Memory B cell (primary cell): ENCODE data around the gene PCCB.
"Not testable (repeated sequence)": the region's sequence is repeated elsewhere in the genome, so short reads cannot be mapped to it uniquely, and the experiment has no call there.

ENCODE experiments used
- ATAC-seq: fragments of 150-1000 bp; cut with Tn5 transposase; 2 replicates; pipeline ENCODE4 v1.10.0; 2021; ENCODE audit warnings: low read depth, mild to moderate bottlenecking, moderate library complexity
- DNase-seq, 2 donors: peaks; one replicate each; pipeline ENCODE4 v3.0.0; 2022; ENCODE audit warnings: low spot score in 2 of 2
- H3K27ac Mint-ChIP-seq: one replicate; pipeline ENCODE4 v1.8.0; 2022; ENCODE audit warnings: mild to moderate bottlenecking, moderate library complexity, mixed read lengths
- H3K27me3 Mint-ChIP-seq: one replicate; pipeline ENCODE4 v1.8.0; 2022; ENCODE audit warnings: mixed read lengths
- H3K36me3 Mint-ChIP-seq: one replicate; pipeline ENCODE4 v1.8.0; 2022; ENCODE audit warnings: mild to moderate bottlenecking, mixed read lengths
- H3K4me1 Mint-ChIP-seq: one replicate; pipeline ENCODE4 v1.8.0; 2022; ENCODE audit warnings: mixed read lengths
- H3K4me3 Mint-ChIP-seq: one replicate; pipeline ENCODE4 v1.8.0; 2022; ENCODE audit warnings: mild to moderate bottlenecking, moderate library complexity, mixed read lengths
- H3K9me3 Mint-ChIP-seq: one replicate; pipeline ENCODE4 v1.8.0; 2022; ENCODE audit warnings: mixed read lengths

PCCB gene

DNA sequence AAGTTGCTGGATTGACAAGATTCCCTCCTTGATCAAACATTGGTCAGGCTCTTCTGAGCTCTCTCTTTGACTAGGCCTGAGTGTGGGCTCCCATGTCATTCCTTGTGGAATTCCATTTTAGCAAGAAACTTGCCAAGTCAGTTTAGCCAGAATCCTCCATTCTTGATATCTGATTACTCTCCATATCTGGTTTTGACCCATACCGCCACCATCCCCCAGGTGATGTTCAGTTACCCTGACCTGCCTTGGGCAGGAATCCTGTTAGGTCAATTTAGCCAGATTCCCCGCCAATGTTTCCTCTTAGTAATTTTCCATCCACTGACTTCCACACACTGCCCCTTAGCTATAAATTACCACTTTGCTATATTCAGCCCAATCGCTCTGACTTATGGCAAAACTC lies 1.0 kb upstream of the PCCB start:
- Mint-ChIP-seq H3K36me3 (no peaks in the 10 kb centered on the region), H3K4me3 (no peak overlapping the region), H3K27ac (no peak overlapping the region), H3K4me1 (peaks cover 18% of the 10 kb centered on the region), H3K9me3 (no peaks in the 10 kb centered on the region), H3K27me3 (no peaks in the 10 kb centered on the region)
- DNase-seq, result no peak
- ATAC-seq, result no peak

DNA sequence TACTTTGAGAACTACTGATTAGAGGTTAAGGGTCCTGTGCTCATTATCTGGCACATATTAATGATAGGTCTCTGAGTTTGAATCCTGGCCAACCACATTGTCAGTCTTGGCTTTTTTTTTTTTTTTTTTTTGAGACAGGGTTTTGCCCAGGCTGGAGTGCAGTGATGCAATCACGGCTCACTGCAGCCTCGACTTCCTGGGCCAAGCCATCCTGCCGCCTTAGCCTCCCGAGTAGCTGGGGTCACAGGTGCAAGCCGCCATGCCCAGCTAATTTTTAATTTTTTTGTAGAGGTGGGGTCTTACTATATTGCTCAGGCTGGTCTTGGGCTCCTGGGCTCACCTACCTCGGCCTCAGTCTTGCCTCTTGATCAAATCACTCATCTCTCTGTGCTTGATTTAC lies 547 bp upstream of the PCCB start:
- H3K27me3 Mint-ChIP-seq, result no peaks in the 10 kb centered on the region
- no peak for ATAC-seq

GRCh38 chr3:136250903-136251460 lies 842 bp downstream of the PCCB start:
- H3K36me3 Mint-ChIP-seq, result peaks cover 4% of the 10 kb centered on the region
- no peaks in the 10 kb centered on the region for H3K9me3 Mint-ChIP-seq
- ATAC-seq (no peak), DNase-seq (peak; percentile 20 to 26)
- H3K4me3 Mint-ChIP-seq, result peak overlapping the region; percentile 92
- H3K4me1 Mint-ChIP-seq, result peaks cover 22% of the 10 kb centered on the region
- H3K27me3 Mint-ChIP-seq, result no peaks in the 10 kb centered on the region
- H3K27ac Mint-ChIP-seq, result peak overlapping the region; percentile 92

More for the DNA sequence above, 547 bp upstream of the PCCB start:
- Mint-ChIP-seq H3K27ac (peak overlapping the region; percentile 92), H3K9me3 (no peaks in the 10 kb centered on the region), H3K4me1 (peaks cover 18% of the 10 kb centered on the region), H3K36me3 (no peaks in the 10 kb centered on the region), H3K4me3 (peak overlapping the region; percentile 92)
- DNase-seq, result no peak

DNA sequence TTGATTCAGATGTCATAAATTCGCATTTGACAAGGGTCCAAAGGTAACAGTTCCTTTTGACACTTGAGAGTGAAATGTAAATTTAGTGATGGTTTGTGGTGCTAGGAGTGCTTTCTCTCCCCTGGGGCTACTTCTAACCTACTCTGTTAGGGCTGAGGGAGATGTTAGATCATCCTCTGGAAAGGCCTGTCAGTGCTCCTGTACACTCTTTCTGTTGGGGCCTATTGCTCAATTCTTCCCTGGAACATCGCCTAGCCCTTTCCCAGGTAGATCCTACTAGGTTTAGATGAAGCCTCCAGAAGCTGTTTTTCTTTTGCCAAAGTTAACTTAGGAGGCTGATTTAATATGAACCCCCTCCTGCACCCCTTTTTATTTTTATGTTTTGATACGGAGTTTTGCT lies 1.4 kb downstream of the PCCB start:
- Mint-ChIP-seq H3K36me3 (peaks cover 8% of the 10 kb centered on the region), H3K4me3 (peak overlapping the region; percentile 92), H3K27me3 (no peaks in the 10 kb centered on the region), H3K27ac (peak overlapping the region; percentile 92), H3K4me1 (peaks cover 23% of the 10 kb centered on the region), H3K9me3 (no peaks in the 10 kb centered on the region)
- ATAC-seq, result no peak
- DNase-seq, result no peak

GRCh38 chr3:136255672-136256406 lies 5.7 kb downstream of the PCCB start:
- H3K27ac Mint-ChIP-seq, result no peak overlapping the region
- peaks cover 25% of the 10 kb centered on the region for H3K36me3 Mint-ChIP-seq
- no peaks in the 10 kb centered on the region for H3K27me3 Mint-ChIP-seq
- ATAC-seq (no peak), DNase-seq (no peak)
- no peaks in the 10 kb centered on the region for H3K9me3 Mint-ChIP-seq
- no peak overlapping the region for H3K4me3 Mint-ChIP-seq
- H3K4me1 Mint-ChIP-seq, result peaks cover 17% of the 10 kb centered on the region

DNA sequence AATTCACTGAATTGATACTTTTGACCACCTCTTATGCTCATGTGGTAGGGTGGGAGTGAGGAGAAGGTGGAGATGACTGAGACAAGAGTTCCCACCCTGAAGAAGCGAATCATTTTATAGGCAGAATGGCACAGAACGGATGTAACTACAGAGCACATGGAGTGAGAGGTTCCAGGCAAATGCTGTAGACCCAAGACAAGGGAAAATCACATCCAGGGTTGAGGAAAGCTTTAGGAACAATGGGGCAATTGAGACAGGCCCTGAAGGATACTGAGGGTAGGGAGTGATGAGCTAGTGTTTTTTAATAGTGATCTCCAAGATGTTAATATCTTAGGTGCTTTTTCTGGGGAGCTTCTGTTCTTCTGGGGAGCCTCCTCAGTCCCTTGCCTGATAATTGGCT lies 8.1 kb downstream of the PCCB start:
- H3K9me3 Mint-ChIP-seq, result no peaks in the 10 kb centered on the region
- DNase-seq (no peak), ATAC-seq (no peak)
- H3K4me1 Mint-ChIP-seq, result peaks cover 6% of the 10 kb centered on the region
- no peaks in the 10 kb centered on the region for H3K27me3 Mint-ChIP-seq
- H3K4me3 Mint-ChIP-seq, result no peak overlapping the region
- H3K36me3 Mint-ChIP-seq, result peaks cover 36% of the 10 kb centered on the region
- no peak overlapping the region for H3K27ac Mint-ChIP-seq

DNA sequence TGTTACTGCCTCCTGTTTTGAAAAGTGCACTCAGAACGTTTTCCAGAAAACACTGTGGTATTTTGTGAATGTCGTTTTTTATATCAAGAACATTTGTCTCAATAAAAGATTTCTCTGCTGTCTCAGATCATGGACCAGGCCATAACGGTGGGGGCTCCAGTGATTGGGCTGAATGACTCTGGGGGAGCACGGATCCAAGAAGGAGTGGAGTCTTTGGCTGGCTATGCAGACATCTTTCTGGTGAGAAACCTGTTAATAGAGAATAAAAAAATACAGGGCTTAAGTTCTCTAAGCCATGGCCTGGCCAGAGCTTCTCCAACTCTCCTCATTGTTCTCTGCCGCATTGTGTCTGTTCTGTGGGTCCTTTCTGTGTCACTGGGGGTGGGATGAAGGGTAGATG lies 11.7 kb downstream of the PCCB start:
- ATAC-seq, result no peak
- H3K4me3 Mint-ChIP-seq, result no peak overlapping the region
- peaks cover 34% of the 10 kb centered on the region for H3K36me3 Mint-ChIP-seq
- H3K9me3 Mint-ChIP-seq, result no peaks in the 10 kb centered on the region
- no peak for DNase-seq
- peaks cover 2% of the 10 kb centered on the region for H3K4me1 Mint-ChIP-seq
- no peaks in the 10 kb centered on the region for H3K27me3 Mint-ChIP-seq
- no peak overlapping the region for H3K27ac Mint-ChIP-seq

DNA sequence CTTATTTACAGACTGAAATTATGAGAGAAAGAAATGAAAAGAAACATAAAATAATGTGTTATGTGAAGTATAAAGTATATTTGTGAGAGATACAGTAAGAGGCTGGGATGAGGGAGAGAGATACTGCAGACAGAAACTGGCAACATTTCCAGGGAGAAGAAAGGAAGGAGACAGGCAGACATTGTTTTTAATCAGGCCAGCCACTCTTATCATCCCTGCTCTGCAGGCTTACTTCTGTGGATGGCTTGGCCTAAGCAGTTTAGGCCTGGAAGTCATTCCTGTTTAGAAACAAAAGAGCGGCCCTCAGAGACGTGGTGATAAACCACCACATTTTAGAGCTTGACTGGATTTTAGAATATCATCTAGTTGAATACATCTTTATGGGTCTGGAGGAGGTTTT lies 12.4 kb downstream of the PCCB start:
- Mint-ChIP-seq H3K27me3 (no peaks in the 10 kb centered on the region), H3K4me1 (peaks cover 2% of the 10 kb centered on the region)

DNA sequence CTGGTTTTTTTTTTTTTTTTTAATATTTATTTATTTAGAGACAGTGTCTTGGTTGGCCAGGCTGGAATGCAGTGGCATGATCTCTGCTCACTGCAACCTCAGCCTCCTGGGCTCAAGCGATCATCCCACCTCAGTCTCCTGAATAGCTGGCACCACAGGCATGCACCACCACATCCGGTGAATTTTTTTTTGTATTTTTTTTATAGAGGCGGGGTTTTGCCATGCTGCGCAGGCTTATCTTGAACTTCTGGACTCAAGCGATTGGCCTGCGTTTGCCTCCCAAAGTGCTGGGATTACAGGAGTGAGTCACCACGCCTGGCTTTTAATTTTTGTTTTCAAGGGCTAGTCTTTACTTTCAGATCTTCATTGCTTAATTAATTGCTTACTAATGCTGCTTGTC lies 13.1 kb downstream of the PCCB start:
- Mint-ChIP-seq H3K36me3 (peaks cover 27% of the 10 kb centered on the region), H3K27me3 (no peaks in the 10 kb centered on the region), H3K9me3 (no peaks in the 10 kb centered on the region), H3K27ac (no peak overlapping the region), H3K4me1 (peaks cover 2% of the 10 kb centered on the region), H3K4me3 (no peak overlapping the region)
- ATAC-seq, result no peak
- DNase-seq, result no peak

More for the DNA sequence above, 12.4 kb downstream of the PCCB start:
- Mint-ChIP-seq H3K36me3 (peaks cover 30% of the 10 kb centered on the region), H3K4me3 (no peak overlapping the region), H3K27ac (no peak overlapping the region), H3K9me3 (no peaks in the 10 kb centered on the region)
- ATAC-seq (no peak), DNase-seq (no peak)

DNA sequence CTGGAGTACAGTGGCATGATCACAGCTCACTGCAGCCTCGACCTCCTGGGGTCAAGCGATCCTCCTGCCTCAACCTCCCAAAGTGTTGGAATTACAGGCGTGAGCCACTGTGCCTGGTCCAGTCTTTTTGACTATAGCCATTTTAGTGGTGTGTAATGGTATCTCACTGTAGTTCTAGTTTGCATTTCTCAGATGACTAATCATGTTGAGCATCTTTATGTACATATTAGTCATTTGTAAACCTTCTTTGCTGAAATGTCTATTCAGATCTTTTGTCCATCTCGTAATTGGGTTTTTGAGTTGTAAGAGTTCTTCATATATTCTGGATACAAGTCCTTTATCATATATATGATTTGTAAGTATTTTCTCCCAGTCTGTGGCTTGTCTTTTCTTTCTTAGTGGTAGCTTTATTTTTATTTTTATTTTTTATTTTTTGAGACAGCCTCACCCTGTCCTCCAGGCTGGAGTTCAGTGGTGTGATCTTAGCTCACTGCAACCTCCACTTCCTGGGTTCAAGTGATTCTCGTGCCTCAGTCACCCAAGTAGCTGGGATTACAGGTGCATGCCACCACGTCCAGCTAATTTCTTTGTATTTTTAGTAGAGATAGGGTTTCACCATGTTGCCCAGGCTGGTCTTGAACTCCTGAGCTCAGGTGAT lies 16.5 kb downstream of the PCCB start:
- not testable (repeated sequence) for DNase-seq, H3K27me3 Mint-ChIP-seq, ATAC-seq, H3K27ac Mint-ChIP-seq, H3K9me3 Mint-ChIP-seq, H3K4me3 Mint-ChIP-seq
- peaks cover 30% of the 10 kb centered on the region for H3K36me3 Mint-ChIP-seq
- H3K4me1 Mint-ChIP-seq, result peaks cover 13% of the 10 kb centered on the region

GRCh38 chr3:136267235-136267634 lies 17.1 kb downstream of the PCCB start:
- ATAC-seq, result no peak

GRCh38 chr3:136270179-136270578 lies 20.0 kb downstream of the PCCB start:
- H3K4me3 Mint-ChIP-seq, result no peak overlapping the region
- H3K36me3 Mint-ChIP-seq, result peaks cover 38% of the 10 kb centered on the region
- DNase-seq (no peak), ATAC-seq (no peak)
- H3K27me3 Mint-ChIP-seq, result no peaks in the 10 kb centered on the region
- H3K4me1 Mint-ChIP-seq, result peaks cover 16% of the 10 kb centered on the region
- no peak overlapping the region for H3K27ac Mint-ChIP-seq
- no peaks in the 10 kb centered on the region for H3K9me3 Mint-ChIP-seq

More at GRCh38 chr3:136267235-136267634, 17.1 kb downstream of the PCCB start:
- Mint-ChIP-seq H3K27me3 (no peaks in the 10 kb centered on the region), H3K9me3 (no peaks in the 10 kb centered on the region), H3K4me1 (peaks cover 13% of the 10 kb centered on the region), H3K36me3 (peaks cover 28% of the 10 kb centered on the region), H3K4me3 (no peak overlapping the region), H3K27ac (no peak overlapping the region)
- no peak for DNase-seq

DNA sequence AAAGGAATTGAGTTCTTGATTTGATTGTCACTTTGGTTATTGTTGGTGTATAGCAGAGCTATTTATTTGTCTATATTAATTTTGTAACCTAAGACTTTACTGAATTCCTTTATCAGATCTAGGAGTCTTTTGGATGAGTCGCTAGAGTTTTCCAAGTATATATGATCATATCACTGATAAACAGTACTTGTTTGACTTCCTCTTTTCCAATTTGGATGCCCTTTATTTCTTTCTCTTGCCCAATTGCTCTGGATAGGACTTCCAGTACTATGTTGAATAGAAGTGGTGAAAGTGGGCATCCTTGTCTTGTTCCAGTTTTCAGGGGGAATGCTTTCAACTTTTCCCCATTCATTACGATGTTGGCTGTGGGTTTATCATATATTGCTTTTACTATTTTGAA lies 21.5 kb downstream of the PCCB start:
- peaks cover 14% of the 10 kb centered on the region for H3K4me1 Mint-ChIP-seq
- ATAC-seq, H3K27ac Mint-ChIP-seq, H3K27me3 Mint-ChIP-seq, DNase-seq, H3K9me3 Mint-ChIP-seq, H3K4me3 Mint-ChIP-seq: not testable (repeated sequence)
- H3K36me3 Mint-ChIP-seq, result peaks cover 32% of the 10 kb centered on the region

GRCh38 chr3:136276049-136276755 lies 26.1 kb downstream of the PCCB start:
- Mint-ChIP-seq H3K27me3 (no peaks in the 10 kb centered on the region), H3K9me3 (peaks cover 11% of the 10 kb centered on the region), H3K36me3 (peaks cover 48% of the 10 kb centered on the region), H3K27ac (no peak overlapping the region), H3K4me1 (peaks cover 7% of the 10 kb centered on the region), H3K4me3 (no peak overlapping the region)
- no peak for DNase-seq
- no peak for ATAC-seq
